ENCODE data around the gene SNRPF.

Gene SNRPF

GRCh38 chr12:95859344-95859816 lies 628 bp downstream of the SNRPF start:
- Histone ChIP-seq H3K4me1 (peaks cover 6% of the 10 kb centered on the region), H3K4me3 (ENCODE audit: low read depth, low read length) (peak overlapping the region; percentile 86), H3K36me3 (ENCODE audit: control insufficient read depth, insufficient read depth, low read length) (no peaks in the 10 kb centered on the region), H3K9me3 (ENCODE audit: control insufficient read depth, low read length) (no peaks in the 10 kb centered on the region), H2AFZ (peak overlapping the region; percentile 97), H3K79me2 (peaks cover 17% of the 10 kb centered on the region), H3K27ac (peak overlapping the region; percentile 64), H3K27me3 (ENCODE audit: control insufficient read depth, insufficient read depth, low read length) (no peaks in the 10 kb centered on the region), H3K9ac (peak overlapping the region; percentile 0), H3K4me2 (ENCODE audit: low read length) (peak overlapping the region; percentile 69)
- no peak for TF ChIP-seq CTCF (IDR thresholded peaks at IDR 0.05)

GRCh38 chr12:95859947-95860850 lies 1.4 kb downstream of the SNRPF start:
- Histone ChIP-seq H3K36me3 (ENCODE audit: control insufficient read depth, insufficient read depth, low read length) (no peaks in the 10 kb centered on the region), H3K27ac (no peak overlapping the region), H3K4me2 (ENCODE audit: low read length) (peak overlapping the region; percentile 69), H3K4me3 (ENCODE audit: low read depth, low read length) (peak overlapping the region; percentile 86), H3K9ac (no peak overlapping the region), H3K4me1 (peaks cover 6% of the 10 kb centered on the region), H3K27me3 (ENCODE audit: control insufficient read depth, insufficient read depth, low read length) (no peaks in the 10 kb centered on the region), H3K79me2 (peaks cover 17% of the 10 kb centered on the region), H2AFZ (no peak overlapping the region), H3K9me3 (ENCODE audit: control insufficient read depth, low read length) (no peaks in the 10 kb centered on the region)
- TF ChIP-seq CTCF (IDR thresholded peaks at IDR 0.05) = no peak

GRCh38 chr12:95862038-95862437 lies 3.3 kb downstream of the SNRPF start:
- no peak overlapping the region for H3K4me3 ChIP-seq (ENCODE audit: low read depth, low read length)
- peaks cover 6% of the 10 kb centered on the region for H3K4me1 ChIP-seq
- no peak overlapping the region for H3K9ac ChIP-seq
- TF ChIP-seq CTCF (IDR thresholded peaks at IDR 0.05) = no peak
- H3K4me2 ChIP-seq (ENCODE audit: low read length) = no peak overlapping the region
- no peak overlapping the region for H2AFZ ChIP-seq
- no peaks in the 10 kb centered on the region for H3K27me3 ChIP-seq (ENCODE audit: control insufficient read depth, insufficient read depth, low read length)
- H3K79me2 ChIP-seq = peaks cover 17% of the 10 kb centered on the region
- no peaks in the 10 kb centered on the region for H3K9me3 ChIP-seq (ENCODE audit: control insufficient read depth, low read length)
- no peak overlapping the region for H3K27ac ChIP-seq
- H3K36me3 ChIP-seq (ENCODE audit: control insufficient read depth, insufficient read depth, low read length) = no peaks in the 10 kb centered on the region

GRCh38 chr12:95863337-95863736 lies 4.6 kb downstream of the SNRPF start:
- no peaks in the 10 kb centered on the region for H3K36me3 ChIP-seq (ENCODE audit: control insufficient read depth, insufficient read depth, low read length)

More at GRCh38 chr12:95863337-95863736, 4.6 kb downstream of the SNRPF start:
- Histone ChIP-seq H3K4me3 (ENCODE audit: low read depth, low read length) (no peak overlapping the region), H3K4me1 (peaks cover under 1% of the 10 kb centered on the region), H3K9me3 (ENCODE audit: control insufficient read depth, low read length) (no peaks in the 10 kb centered on the region), H3K9ac (no peak overlapping the region), H3K27ac (no peak overlapping the region), H3K27me3 (ENCODE audit: control insufficient read depth, insufficient read depth, low read length) (no peaks in the 10 kb centered on the region), H2AFZ (no peak overlapping the region), H3K79me2 (peaks cover 17% of the 10 kb centered on the region), H3K4me2 (ENCODE audit: low read length) (no peak overlapping the region)
- no peak for TF ChIP-seq CTCF (IDR thresholded peaks at IDR 0.05)

All from parathyroid adenoma (tissue), 2 donors.